ENCODE measurements around the gene PRICKLE3. TPM values are rescaled to one million over a fixed set of nuclear protein-coding genes. Genes with fewer than 3 reads are reported as not detected.

Gene PRICKLE3
- total RNA-seq, 1 donor from 2014 or later, result 16.4 TPM

GRCh38 chrX:49205443-49205842 is 19.3 kb upstream of the PRICKLE3 start:
- no peaks in the 10 kb centered on the region for H3K27me3 ChIP-seq
- peaks cover 3% of the 10 kb centered on the region for H3K4me1 ChIP-seq
- H3K36me3 ChIP-seq, result no peaks in the 10 kb centered on the region
- no peak for TF ChIP-seq CTCF (IDR thresholded peaks at IDR 0.05)
- no peak for ATAC-seq
- no peaks in the 10 kb centered on the region for H3K9me3 ChIP-seq
- no peak overlapping the region for H3K27ac ChIP-seq
- intact Hi-C loops (cut with DNase I), result no loop called here
- no peak overlapping the region for H3K4me3 ChIP-seq
- DNase-seq, result no peak

GRCh38 chrX:49204709-49205108 is 18.5 kb upstream of the PRICKLE3 start:
- no peak for TF ChIP-seq CTCF (IDR thresholded peaks at IDR 0.05)
- no peak overlapping the region for H3K4me3 ChIP-seq
- H3K4me1 ChIP-seq, result peaks cover 3% of the 10 kb centered on the region
- ATAC-seq (no peak), DNase-seq (no peak)
- H3K27me3 ChIP-seq, result no peaks in the 10 kb centered on the region
- no peaks in the 10 kb centered on the region for H3K36me3 ChIP-seq
- H3K9me3 ChIP-seq, result no peaks in the 10 kb centered on the region
- intact Hi-C loops (cut with DNase I), result no loop called here
- no peak overlapping the region for H3K27ac ChIP-seq

GRCh38 chrX:49204017-49204416 is 17.8 kb upstream of the PRICKLE3 start:
- intact Hi-C loops (cut with DNase I), result no loop called here
- TF ChIP-seq CTCF (IDR thresholded peaks at IDR 0.05), result no peak
- no peaks in the 10 kb centered on the region for H3K36me3 ChIP-seq
- no peaks in the 10 kb centered on the region for H3K27me3 ChIP-seq
- DNase-seq, result no peak
- H3K4me1 ChIP-seq, result peaks cover 3% of the 10 kb centered on the region
- no peak for ATAC-seq
- H3K4me3 ChIP-seq, result no peak overlapping the region
- no peak overlapping the region for H3K27ac ChIP-seq
- no peaks in the 10 kb centered on the region for H3K9me3 ChIP-seq

- intact Hi-C loops (cut with DNase I), result no loop called here
- ATAC-seq, result no peak
- H3K27me3 ChIP-seq, result no peaks in the 10 kb centered on the region
- H3K4me1 ChIP-seq, result peaks cover 3% of the 10 kb centered on the region
- H3K27ac ChIP-seq, result no peak overlapping the region
- no peak overlapping the region for H3K4me3 ChIP-seq
- no peak for TF ChIP-seq CTCF (IDR thresholded peaks at IDR 0.05)
- no peaks in the 10 kb centered on the region for H3K9me3 ChIP-seq
- no peaks in the 10 kb centered on the region for H3K36me3 ChIP-seq
- no peak for DNase-seq
These were observed 17.4 kb upstream of the PRICKLE3 start for GRCh38 chrX:49203536-49203935.

- intact Hi-C loops (cut with DNase I), result no loop called here
- TF ChIP-seq CTCF (IDR thresholded peaks at IDR 0.05), result no peak
- ATAC-seq (no peak), DNase-seq (no peak)
- Histone ChIP-seq H3K27ac (no peak overlapping the region), H3K27me3 (no peaks in the 10 kb centered on the region), H3K36me3 (no peaks in the 10 kb centered on the region), H3K4me1 (peaks cover 3% of the 10 kb centered on the region), H3K4me3 (no peak overlapping the region), H3K9me3 (no peaks in the 10 kb centered on the region)
These were observed 15.8 kb upstream of the PRICKLE3 start for GRCh38 chrX:49202022-49202421.
